NCI-H146 treated with DMSO at 0.1 percent for 48 hours (cell line): Measurements from ENCODE around the gene LCE3B.

Experiments used
- DNase-seq: peaks from one replicate; lab custom pipeline; 2025; ENCODE audit not compliant: unreplicated experiment; lab: John Stamatoyannopoulos, UW

The LCE3B gene

DNA sequence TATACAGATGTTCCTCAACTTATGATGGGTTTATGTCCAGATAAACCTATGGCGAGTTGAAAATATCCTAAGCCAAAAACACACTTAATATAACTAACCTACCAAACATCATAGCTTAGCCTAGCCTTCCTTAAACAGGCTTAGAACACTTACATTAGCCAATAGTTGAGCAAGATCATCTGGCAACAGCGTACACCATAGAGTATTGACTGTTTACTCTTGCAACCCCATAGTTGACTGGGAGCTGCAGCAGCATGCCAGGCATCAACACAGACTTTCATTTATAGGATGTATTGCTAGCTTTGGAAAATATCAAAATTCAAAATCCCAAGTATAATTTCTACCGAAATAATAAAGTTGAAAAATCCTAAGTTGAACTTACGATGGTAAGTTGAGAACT lies 44.1 kb downstream of the LCE3B start:
- no peak for DNase-seq

- DNase-seq = no peak
Observed at GRCh38 chr1:152658649-152659048, 45.0 kb downstream of the LCE3B start.

GRCh38 chr1:152663098-152663497 lies 49.5 kb downstream of the LCE3B start, which contains the start of gene LCE2D:
TSS of gene LCE2D (plus strand) at chr1:152663380. CDS start at chr1:152664106, 726 bp downstream.
- no peak for DNase-seq
